Measurements from ENCODE around the gene TPCN2. TPM values are rescaled to one million over a fixed set of nuclear protein-coding genes. Genes with fewer than 3 reads are reported as not detected.

Gene TPCN2
- total and polyA plus RNA-seq, 2 of the 8 experiments (the other 6 are each of a cell fraction or from before 2014, with no cell fraction given), result 9.7 to 18.6 TPM

- Histone ChIP-seq H3K9me3 (ENCODE audit: insufficient read depth in 2 of 2, low read depth in 1 of 2, low read length in 1 of 2) (0 out of 4 replicates have a peak, but pooled peaks cover 0 to 3% of the 10 kb centered on the region in 2 experiments), H3K23me2 (ENCODE audit: low read depth, low read length) (no peaks in the 10 kb centered on the region), H3K4me2 (ENCODE audit: insufficient read depth in 1 of 2, low read depth in 2 of 2, low read length in 2 of 2) (no peak overlapping the region), H4K91ac (replicated peaks; ENCODE audit: insufficient read length, low read length) (no peak overlapping the region), H4K20me1 (replicated peaks in 1 of 2; ENCODE audit: control insufficient read depth in 1 of 2, insufficient read depth in 2 of 2, low read length in 2 of 2) (peaks cover 4 to 6% of the 10 kb centered on the region in 2 experiments), H3K27ac (ENCODE audit: low read depth, low read length) (no peak overlapping the region; the same call in 1 of the 2 replicates), H4K8ac (ENCODE audit: extremely low read depth, insufficient read depth, low read length) (no peak overlapping the region), H3K4me3 (ENCODE audit: extremely low read depth in 1 of 4, insufficient read depth in 2 of 4, low read depth in 3 of 4, low read length in 4 of 4) (no peak overlapping the region), H3K36me3 (ENCODE audit: control insufficient read depth in 2 of 4, insufficient read depth in 4 of 4, low read length in 3 of 4) (peaks cover 0 to 5% (median 0%) of the 10 kb centered on the region in 4 experiments; a peak in 2 of 8 replicates), H2BK5ac (ENCODE audit: low read depth, low read length) (no peak overlapping the region), H2BK12ac (ENCODE audit: low read depth, low read length) (no peak overlapping the region), H2AK5ac (ENCODE audit: low read depth, low read length) (no peak overlapping the region), H2BK120ac (replicated peaks; ENCODE audit: low read depth, low read length) (no peak overlapping the region), H2AFZ (ENCODE audit: low read length) (no peak overlapping the region), H3K79me1 (ENCODE audit: low read depth, low read length) (no peaks in the 10 kb centered on the region), H3K27me3 (replicated peaks in 1 of 4; ENCODE audit: control insufficient read depth in 3 of 4, extremely low read depth in 1 of 4, insufficient read depth in 3 of 4, low read length in 3 of 4) (no peaks in the 10 kb centered on the region), H4K5ac (ENCODE audit: insufficient read length, low read depth, low read length) (no peak overlapping the region), H3K4me1 (replicated peaks in 1 of 4; ENCODE audit: control insufficient read depth in 3 of 4, insufficient read depth in 4 of 4, low read length in 3 of 4) (peaks cover 0 to 9% (median 4%) of the 10 kb centered on the region in 4 experiments; a peak in 3 of 7 replicates), H2BK15ac (ENCODE audit: low read length) (no peak overlapping the region), H3K14ac (ENCODE audit: insufficient read length) (no peak overlapping the region), H3K9ac (replicated peaks in 1 of 4; ENCODE audit: extremely low read depth in 1 of 4, low read depth in 3 of 4, low read length in 3 of 4) (no peak overlapping the region), H3K4ac (replicated peaks; ENCODE audit: insufficient read length, low read depth, low read length) (no peak overlapping the region), H3K79me2 (ENCODE audit: control insufficient read depth in 1 of 2, insufficient read depth in 2 of 2, low read length in 2 of 2) (no peaks in the 10 kb centered on the region), H3K23ac (ENCODE audit: insufficient read length) (no peak overlapping the region), H2BK20ac (ENCODE audit: low read length) (no peak overlapping the region), H3K18ac (ENCODE audit: extremely low read depth, low read length) (no peak overlapping the region), H3K56ac (replicated peaks; ENCODE audit: insufficient read length, low read depth, low read length) (no peak overlapping the region)
- ChIA-PET CTCF (ENCODE audit: partially characterized antibody) (interaction anchor here (0.8 to 1.4 kb wide), 4 partner anchors 135 to 549 kb away, joined by 3 to 4 read pairs (median 3); no protein-coding TSS in a partner anchor), POLR2A (ENCODE audit: partially characterized antibody) (interaction anchor here (1.0 to 1.4 kb wide), 3 partner anchors 38 to 550 kb away, joined by 3 to 4 read pairs (median 3); no protein-coding TSS in a partner anchor)
- 92% methylated on average over 10 of the region's 10 CpGs; no CpG with 5 or more reads in 1 of the 2 experiments for WGBS, 2 experiments (ENCODE audit: extremely low coverage in 1 of 2, insufficient coverage in 1 of 2, insufficient read length in 1 of 2, insufficient replicate concordance in 2 of 2, low coverage in 1 of 2, low lambda C conversion rate in 2 of 2, missing lambda C conversion rate in 1 of 2)
- no peak for FAIRE-seq
- DNase-seq (ENCODE audit: low read depth in 1 of 2, low spot score in 2 of 2), result no peak
- TF ChIP-seq SP4 (IDR thresholded peaks at IDR 0.05; ENCODE audit: low read length), result no peak
- TF ChIP-seq SIRT6 (IDR thresholded peaks at IDR 0.05; ENCODE audit: low read length), result no peak
- TF ChIP-seq POU5F1 (IDR thresholded peaks at IDR 0.05; ENCODE audit: low read depth, low read length), result no peak
- TF ChIP-seq SRF (IDR thresholded peaks at IDR 0.05; ENCODE audit: low read depth, low read length), result no peak
- no peak for TF ChIP-seq NRF1 (IDR thresholded peaks at IDR 0.05; ENCODE audit: low read depth, low read length)
- no peak for TF ChIP-seq CTBP2 (IDR thresholded peaks at IDR 0.05; ENCODE audit: borderline replicate concordance, insufficient read depth, insufficient read length, low read length)
- TF ChIP-seq USF2 (IDR thresholded peaks at IDR 0.05; ENCODE audit: low read length), result no peak
- TF ChIP-seq BCL11A (IDR thresholded peaks at IDR 0.05; ENCODE audit: low read depth in 2 of 2, low read length in 2 of 2), result no peak
- TF ChIP-seq EZH2 (IDR thresholded peaks at IDR 0.05; ENCODE audit: low read depth, low read length, severe bottlenecking), result no peak
- no peak for TF ChIP-seq TAF1 (IDR thresholded peaks at IDR 0.05; ENCODE audit: low read depth, low read length)
- TF ChIP-seq RBBP5 (IDR thresholded peaks at IDR 0.05; ENCODE audit: borderline replicate concordance, low read depth, low read length), result no peak
Measured at GRCh38 chr11:69095300-69095699, 46.6 kb downstream of the TPCN2 start.
